ENCODE data around the gene C1R.

DNA sequence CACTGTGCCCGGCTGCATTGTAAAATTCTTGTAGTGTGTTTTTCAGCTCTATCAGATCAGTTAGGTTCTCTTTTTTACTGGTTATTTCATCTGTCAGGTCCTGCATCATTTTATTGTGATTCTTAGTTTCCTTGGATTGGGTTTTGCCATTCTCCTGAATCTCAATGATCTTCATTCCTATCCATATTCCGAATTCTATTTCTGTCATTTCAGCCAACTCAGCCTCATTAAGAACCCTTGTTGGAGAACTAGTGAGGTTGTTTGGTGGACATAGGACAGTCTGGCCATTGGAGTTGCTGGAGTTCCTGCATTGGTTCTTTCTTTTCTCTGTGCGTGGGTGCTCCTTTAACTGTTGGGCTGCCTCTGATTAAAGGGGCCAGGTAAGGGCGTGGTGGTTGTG, 37.3 kb downstream of the C1R start:
- TF ChIP-seq POLR2A (IDR thresholded peaks at IDR 0.05; ENCODE audit: low read length) = no peak
- no peak for TF ChIP-seq GATA1 (IDR thresholded peaks at IDR 0.05; ENCODE audit: low read depth, low read length)

All from erythroblast (primary cell).